Measurements from ENCODE around the gene PTPRK.

Gene PTPRK

GRCh38 chr6:128216917-128217316 lies 303.5 kb downstream of the PTPRK start:
- Histone ChIP-seq H3K4me3 (ENCODE audit: low read length in 2 of 2) (no peak overlapping the region), H3K9ac (ENCODE audit: low read depth, low read length, poor library complexity) (no peak overlapping the region), H3K27me3 (ENCODE audit: control insufficient read depth in 3 of 3, insufficient read depth in 3 of 3, low read depth in 1 of 3, low read length in 3 of 3) (no peaks in the 10 kb centered on the region), H3K14ac (ENCODE audit: low read length) (no peak overlapping the region), H3K18ac (ENCODE audit: low read length) (no peak overlapping the region), H2BK12ac (ENCODE audit: low read length) (no peak overlapping the region), H3K4me2 (ENCODE audit: insufficient read depth, low read length, poor library complexity, severe bottlenecking) (no peak overlapping the region), H3K23ac (ENCODE audit: low read depth, low read length, poor library complexity) (no peak overlapping the region), H3K4ac (ENCODE audit: low read length) (no peak overlapping the region), H2BK15ac (ENCODE audit: low read length) (no peak overlapping the region), H3K79me1 (ENCODE audit: low read depth, low read length) (no peaks in the 10 kb centered on the region), H3K9me3 (replicated peaks in 1 of 2; ENCODE audit: control insufficient read depth in 2 of 2, insufficient read depth in 1 of 2, low read depth in 1 of 2, low read length in 2 of 2) (no peaks in the 10 kb centered on the region), H3K36me3 (replicated peaks in 1 of 2; ENCODE audit: control insufficient read depth in 2 of 2, insufficient read depth in 2 of 2, low read length in 2 of 2) (peaks cover 1 to 17% of the 10 kb centered on the region in 2 donors), H2BK120ac (ENCODE audit: low read depth, low read length) (no peak overlapping the region), H2AFZ (ENCODE audit: low read length) (no peak overlapping the region), H2BK5ac (ENCODE audit: low read length) (no peak overlapping the region), H2AK5ac (ENCODE audit: low read depth, low read length) (no peak overlapping the region), H4K8ac (ENCODE audit: low read depth, low read length) (no peak overlapping the region), H3K4me1 (ENCODE audit: control insufficient read depth in 2 of 2, insufficient read depth in 1 of 2, low read depth in 1 of 2, low read length in 2 of 2) (no peaks in the 10 kb centered on the region), H4K91ac (ENCODE audit: low read depth, low read length, poor library complexity) (no peak overlapping the region), H3K27ac (replicated peaks; ENCODE audit: low read length) (no peak overlapping the region)
- no CpG with 5 or more reads among the region's 5 CpGs for WGBS, 2 donors (ENCODE audit: extremely low coverage in 2 of 2, insufficient read length in 2 of 2, insufficient replicate concordance in 1 of 2)
- DNase-seq (ENCODE audit: low spot score): no peak

- Histone ChIP-seq H3K14ac (ENCODE audit: low read length) (no peak overlapping the region), H3K18ac (ENCODE audit: low read length) (no peak overlapping the region), H3K4me3 (ENCODE audit: low read length in 2 of 2) (no peak overlapping the region), H2BK12ac (ENCODE audit: low read length) (no peak overlapping the region), H3K27me3 (ENCODE audit: control insufficient read depth in 3 of 3, insufficient read depth in 3 of 3, low read depth in 1 of 3, low read length in 3 of 3) (no peaks in the 10 kb centered on the region), H2BK120ac (ENCODE audit: low read depth, low read length) (no peak overlapping the region), H2AK5ac (ENCODE audit: low read depth, low read length) (no peak overlapping the region), H3K4me2 (ENCODE audit: insufficient read depth, low read length, poor library complexity, severe bottlenecking) (no peak overlapping the region), H3K36me3 (replicated peaks in 1 of 2; ENCODE audit: control insufficient read depth in 2 of 2, insufficient read depth in 2 of 2, low read length in 2 of 2) (no peaks in the 10 kb centered on the region), H2BK5ac (ENCODE audit: low read length) (no peak overlapping the region), H4K91ac (ENCODE audit: low read depth, low read length, poor library complexity) (no peak overlapping the region), H3K9ac (ENCODE audit: low read depth, low read length, poor library complexity) (no peak overlapping the region), H4K8ac (ENCODE audit: low read depth, low read length) (no peak overlapping the region), H3K4me1 (ENCODE audit: control insufficient read depth in 2 of 2, insufficient read depth in 1 of 2, low read depth in 1 of 2, low read length in 2 of 2) (peaks cover 0 to 2% of the 10 kb centered on the region in 2 donors), H3K9me3 (replicated peaks in 1 of 2; ENCODE audit: control insufficient read depth in 2 of 2, insufficient read depth in 1 of 2, low read depth in 1 of 2, low read length in 2 of 2) (no peaks in the 10 kb centered on the region), H2BK15ac (ENCODE audit: low read length) (no peak overlapping the region), H3K4ac (ENCODE audit: low read length) (no peak overlapping the region), H3K79me1 (ENCODE audit: low read depth, low read length) (no peaks in the 10 kb centered on the region), H2AFZ (ENCODE audit: low read length) (no peak overlapping the region), H3K27ac (replicated peaks; ENCODE audit: low read length) (no peak overlapping the region), H3K23ac (ENCODE audit: low read depth, low read length, poor library complexity) (no peak overlapping the region)
- DNase-seq (ENCODE audit: low spot score): no peak
- no CpG with 5 or more reads among the region's 3 CpGs for WGBS, 2 donors (ENCODE audit: extremely low coverage in 2 of 2, insufficient read length in 2 of 2, insufficient replicate concordance in 1 of 2)
Measured at GRCh38 chr6:128209771-128210170, 310.6 kb downstream of the PTPRK start.

- Histone ChIP-seq H2BK15ac (ENCODE audit: low read length) (no peak overlapping the region), H4K91ac (ENCODE audit: low read depth, low read length, poor library complexity) (no peak overlapping the region), H3K4me1 (ENCODE audit: control insufficient read depth in 2 of 2, insufficient read depth in 1 of 2, low read depth in 1 of 2, low read length in 2 of 2) (peaks cover 0 to 2% of the 10 kb centered on the region in 2 donors), H3K14ac (ENCODE audit: low read length) (no peak overlapping the region), H3K4me3 (ENCODE audit: low read length in 2 of 2) (no peak overlapping the region), H3K23ac (ENCODE audit: low read depth, low read length, poor library complexity) (no peak overlapping the region), H4K8ac (ENCODE audit: low read depth, low read length) (no peak overlapping the region), H3K4ac (ENCODE audit: low read length) (no peak overlapping the region), H3K9me3 (replicated peaks in 1 of 2; ENCODE audit: control insufficient read depth in 2 of 2, insufficient read depth in 1 of 2, low read depth in 1 of 2, low read length in 2 of 2) (no peaks in the 10 kb centered on the region), H2BK120ac (ENCODE audit: low read depth, low read length) (no peak overlapping the region), H3K27ac (replicated peaks; ENCODE audit: low read length) (no peak overlapping the region), H2BK5ac (ENCODE audit: low read length) (no peak overlapping the region), H3K36me3 (replicated peaks in 1 of 2; ENCODE audit: control insufficient read depth in 2 of 2, insufficient read depth in 2 of 2, low read length in 2 of 2) (no peaks in the 10 kb centered on the region), H3K4me2 (ENCODE audit: insufficient read depth, low read length, poor library complexity, severe bottlenecking) (no peak overlapping the region), H2AK5ac (ENCODE audit: low read depth, low read length) (no peak overlapping the region), H3K9ac (ENCODE audit: low read depth, low read length, poor library complexity) (no peak overlapping the region), H3K27me3 (ENCODE audit: control insufficient read depth in 3 of 3, insufficient read depth in 3 of 3, low read depth in 1 of 3, low read length in 3 of 3) (no peaks in the 10 kb centered on the region), H3K79me1 (ENCODE audit: low read depth, low read length) (no peaks in the 10 kb centered on the region), H2BK12ac (ENCODE audit: low read length) (no peak overlapping the region), H2AFZ (ENCODE audit: low read length) (no peak overlapping the region), H3K18ac (ENCODE audit: low read length) (no peak overlapping the region)
- WGBS, 2 donors (ENCODE audit: extremely low coverage in 2 of 2, insufficient read length in 2 of 2, insufficient replicate concordance in 1 of 2): no CpG with 5 or more reads among the region's 5 CpGs
- DNase-seq (ENCODE audit: low spot score): no peak
Measured at GRCh38 chr6:128208851-128209580, 311.4 kb downstream of the PTPRK start.

DNA sequence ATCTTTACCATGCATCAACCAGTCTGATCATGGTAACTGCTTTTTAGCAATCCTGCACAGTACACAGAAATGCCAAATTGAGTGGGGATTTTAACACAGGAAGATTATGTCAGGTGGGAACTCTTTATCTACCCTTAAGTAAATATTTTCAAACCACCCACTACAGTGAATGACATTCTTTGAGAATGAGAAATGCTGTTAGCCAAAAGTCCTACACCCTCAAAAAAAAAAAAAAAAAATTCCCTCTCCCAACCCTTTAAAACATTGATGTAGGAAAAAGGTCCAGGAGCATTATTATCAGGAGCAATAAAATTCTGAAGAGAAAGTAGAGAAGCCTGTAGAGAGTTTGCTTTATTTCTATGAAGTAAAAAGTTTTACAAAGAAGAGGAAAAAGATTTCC lies 312.3 kb downstream of the PTPRK start:
- no peak overlapping the region for H2BK15ac ChIP-seq (ENCODE audit: low read length)
- H3K4me3 ChIP-seq (ENCODE audit: low read length in 2 of 2): no peak overlapping the region
- H3K36me3 ChIP-seq (replicated peaks in 1 of 2; ENCODE audit: control insufficient read depth in 2 of 2, insufficient read depth in 2 of 2, low read length in 2 of 2): no peaks in the 10 kb centered on the region
- H2AK5ac ChIP-seq (ENCODE audit: low read depth, low read length): no peak overlapping the region
- H3K27me3 ChIP-seq (ENCODE audit: control insufficient read depth in 3 of 3, insufficient read depth in 3 of 3, low read depth in 1 of 3, low read length in 3 of 3): no peaks in the 10 kb centered on the region
- H3K9ac ChIP-seq (ENCODE audit: low read depth, low read length, poor library complexity): no peak overlapping the region
- H3K18ac ChIP-seq (ENCODE audit: low read length): no peak overlapping the region
- H2AFZ ChIP-seq (ENCODE audit: low read length): no peak overlapping the region
- no peak overlapping the region for H2BK5ac ChIP-seq (ENCODE audit: low read length)
- peaks cover 0 to 2% of the 10 kb centered on the region in 2 donors for H3K4me1 ChIP-seq (ENCODE audit: control insufficient read depth in 2 of 2, insufficient read depth in 1 of 2, low read depth in 1 of 2, low read length in 2 of 2)
- no peak overlapping the region for H4K91ac ChIP-seq (ENCODE audit: low read depth, low read length, poor library complexity)
- no peak overlapping the region for H3K23ac ChIP-seq (ENCODE audit: low read depth, low read length, poor library complexity)
- H3K4me2 ChIP-seq (ENCODE audit: insufficient read depth, low read length, poor library complexity, severe bottlenecking): no peak overlapping the region
- peaks cover 0 to 3% of the 10 kb centered on the region in 2 donors for H3K9me3 ChIP-seq (replicated peaks in 1 of 2; ENCODE audit: control insufficient read depth in 2 of 2, insufficient read depth in 1 of 2, low read depth in 1 of 2, low read length in 2 of 2)
- H4K8ac ChIP-seq (ENCODE audit: low read depth, low read length): no peak overlapping the region
- H2BK120ac ChIP-seq (ENCODE audit: low read depth, low read length): no peak overlapping the region
- H2BK12ac ChIP-seq (ENCODE audit: low read length): no peak overlapping the region
- H3K4ac ChIP-seq (ENCODE audit: low read length): no peak overlapping the region
- DNase-seq (ENCODE audit: low spot score): no peak
- H3K14ac ChIP-seq (ENCODE audit: low read length): no peak overlapping the region
- no peaks in the 10 kb centered on the region for H3K79me1 ChIP-seq (ENCODE audit: low read depth, low read length)
- H3K27ac ChIP-seq (replicated peaks; ENCODE audit: low read length): no peak overlapping the region
